ENCODE data around the gene ABCD2.
"Not testable (repeated sequence)": the region's sequence is repeated elsewhere in the genome, so short reads cannot be mapped to it uniquely, and the experiment has no call there.

The ABCD2 gene

DNA sequence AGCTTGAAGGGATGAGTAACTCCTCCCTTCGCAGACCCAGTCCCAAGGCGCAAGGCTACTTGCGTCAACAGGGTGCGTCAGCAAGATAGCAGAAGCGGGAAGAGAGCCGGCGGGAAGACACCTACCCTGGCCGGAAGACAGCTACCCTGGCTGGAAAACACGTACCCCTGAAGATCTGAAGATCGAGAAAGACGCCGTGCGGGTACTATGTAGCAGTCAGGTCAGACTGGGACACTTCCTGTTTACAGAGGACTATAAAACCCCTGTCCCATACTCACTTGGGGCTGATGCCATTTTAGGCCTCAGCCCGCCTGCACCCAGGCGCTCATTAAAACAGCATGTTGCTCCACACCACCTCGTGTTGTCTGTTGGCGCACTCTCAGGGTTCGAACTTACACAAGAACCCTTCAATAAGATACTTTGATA, 80.9 kb downstream of the ABCD2 start:
- no peak for DNase-seq

GRCh38 chr12:39533951-39534350, 85.7 kb downstream of the ABCD2 start:
- DNase-seq = no peak

DNA sequence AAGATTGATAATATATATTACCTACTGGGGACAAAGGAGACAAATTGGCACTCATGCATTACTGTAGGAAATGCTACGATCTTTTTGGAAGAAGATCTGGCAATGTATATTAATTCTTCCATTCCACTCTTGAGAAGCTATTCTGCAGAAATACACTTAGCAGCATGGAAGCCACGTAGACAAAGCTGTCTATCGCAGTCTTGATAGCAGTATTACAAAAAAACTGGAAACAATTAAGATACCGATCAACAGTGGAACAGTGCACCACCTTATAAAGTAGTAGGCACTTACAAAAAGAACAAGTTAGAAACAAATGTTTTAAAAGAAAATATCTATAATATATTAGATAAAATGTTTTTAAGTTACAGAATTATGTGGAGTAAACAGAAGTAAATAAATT, 87.2 kb downstream of the ABCD2 start:
- DNase-seq = no peak

DNA sequence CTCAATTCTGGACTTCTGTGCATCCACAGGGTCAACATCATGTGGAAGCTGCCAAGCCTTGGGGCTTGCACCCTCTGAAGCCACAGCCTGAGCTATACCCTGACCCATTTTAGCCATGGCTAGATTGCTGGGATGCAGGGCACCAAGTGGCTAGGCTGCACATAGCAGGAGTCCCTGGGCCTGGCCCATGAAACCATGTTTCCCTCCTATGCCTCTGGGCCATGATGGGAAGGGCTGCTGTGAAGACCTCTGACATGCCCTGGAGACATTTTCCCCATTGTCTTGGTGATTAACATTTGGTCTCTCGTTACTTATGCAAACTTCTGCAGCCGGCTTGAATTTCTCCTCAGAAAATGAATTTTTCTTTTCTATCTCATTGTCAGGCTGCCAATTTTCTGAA, 92.6 kb downstream of the ABCD2 start:
- no peak for DNase-seq

- DNase-seq = not testable (repeated sequence)
Measured at GRCh38 chr12:39522167-39522566, 97.4 kb downstream of the ABCD2 start.

DNA sequence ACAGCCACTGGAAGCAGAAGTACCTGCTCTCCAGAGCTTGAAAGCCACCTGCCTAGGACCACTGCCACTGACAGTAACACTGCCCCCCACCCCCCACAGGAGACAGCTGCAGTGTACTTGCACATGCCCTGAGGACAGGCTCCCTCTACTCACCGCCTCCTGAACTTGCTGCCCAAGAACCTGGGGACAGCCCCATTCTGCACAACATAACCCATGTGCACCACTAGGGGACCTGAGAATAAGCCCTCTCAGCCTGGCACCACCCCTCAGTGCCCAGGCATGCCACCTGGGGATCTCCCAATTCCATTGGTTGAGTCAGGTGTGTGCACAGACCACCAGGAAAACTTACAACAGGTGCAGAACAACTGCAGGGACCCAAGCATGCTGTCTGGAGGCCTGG, 109.6 kb downstream of the ABCD2 start:
- DNase-seq = no peak

- no peak for DNase-seq
Measured at GRCh38 chr12:39505554-39505953, 114.0 kb downstream of the ABCD2 start.

GRCh38 chr12:39505023-39505422, 114.6 kb downstream of the ABCD2 start:
- DNase-seq = no peak

- no peak for DNase-seq
Measured at GRCh38 chr12:39503439-39503838, 116.2 kb downstream of the ABCD2 start.

GRCh38 chr12:39502726-39503125, 116.9 kb downstream of the ABCD2 start:
- DNase-seq = no peak
